A673 (cell line): Measurements from ENCODE around the gene FOXE3. TPM values are rescaled to one million over a fixed set of nuclear protein-coding genes. Genes with fewer than 3 reads are reported as not detected.

Source experiments
- BruUV-seq: library from RNA; stranded (reverse); fragments of 400-500 nt; replicated peaks from 2 replicates; lab custom pipeline; 2021; lab: Mats Ljungman, UMichigan
- CTCF ChIA-PET: fragments of 300-600 bp; sonication (Branson Sonifier 250); formaldehyde crosslinking; loops from one replicate; lab custom pipeline; 2022; ENCODE audit warnings: antibody characterized with exemption; lab: Charles Lee
- POLR2A ChIA-PET: fragments of 300-600 bp; sonication (Branson Sonifier 250); formaldehyde crosslinking; loops from one replicate; lab custom pipeline; 2022; ENCODE audit warnings: antibody characterized with exemption; ENCODE audit not compliant: low non-redundant PET; lab: Charles Lee
- DNase-seq: peaks from one replicate; pipeline ENCODE4 v3.0.0-alpha.2; 2015; ENCODE audit warnings: low spot score
- H3K27ac ChIP-seq: fragments of 200-600 bp; sonication (generic); 2 replicates; pipeline ENCODE4 v1.5.1; 2016; ENCODE audit warnings: mixed run types, low read depth, mild to moderate bottlenecking, mixed read lengths, antibody characterized with exemption, low read length; ENCODE audit not compliant: poor library complexity, severe bottlenecking
- H3K27me3 ChIP-seq: fragments of 200-600 bp; sonication (generic); replicated peaks from 2 replicates; pipeline ENCODE4 v1.6.1; 2017; ENCODE audit warnings: mixed run types, low read depth, mild to moderate bottlenecking, mixed read lengths, antibody characterized with exemption, low read length; ENCODE audit not compliant: insufficient read depth, poor library complexity
- H3K36me3 ChIP-seq: fragments of 200-600 bp; sonication (generic); 2 replicates; pipeline ENCODE4 v1.6.1; 2016; ENCODE audit warnings: mixed run types, mild to moderate bottlenecking, mixed read lengths, antibody characterized with exemption, low read length; ENCODE audit not compliant: insufficient read depth, poor library complexity, severe bottlenecking
- H3K4me1 ChIP-seq: fragments of 200-600 bp; sonication (generic); 2 replicates; pipeline ENCODE4 v1.6.1; 2017; ENCODE audit warnings: mixed run types, mild to moderate bottlenecking, mixed read lengths, antibody characterized with exemption, low read length; ENCODE audit not compliant: insufficient read depth, poor library complexity, severe bottlenecking
- H3K4me3 ChIP-seq: fragments of 200-600 bp; sonication (generic); 2 replicates; pipeline ENCODE4 v1.5.1; 2016; ENCODE audit warnings: low read depth, mixed run types, mild to moderate bottlenecking, mixed read lengths, low read length; ENCODE audit not compliant: poor library complexity, severe bottlenecking
- H3K9me3 ChIP-seq: fragments of 200-600 bp; sonication (generic); 2 replicates; pipeline ENCODE4 v1.6.1; 2016; ENCODE audit warnings: mixed run types, low read depth, mild to moderate bottlenecking, mixed read lengths, antibody characterized with exemption, low read length; ENCODE audit not compliant: poor library complexity, severe bottlenecking
- CTCF ChIP-seq: fragments of 300-800, 200-600 bp; sonication (generic); conservative IDR thresholded peaks from 2 replicates; pipeline ENCODE4 v1.5.1; 2017; ENCODE audit warnings: low read depth, mild to moderate bottlenecking, antibody characterized with exemption, low read length, moderate library complexity, mixed read lengths
- EZH2 ChIP-seq: fragments of 200-600 bp; sonication (generic); IDR thresholded peaks from 2 replicates; pipeline ENCODE4 v1.6.1; 2017; ENCODE audit warnings: borderline replicate concordance, low read depth, mild to moderate bottlenecking, mixed read lengths, antibody characterized with exemption, low read length; ENCODE audit not compliant: poor library complexity, severe bottlenecking
- intact Hi-C: fragments of 100-400 bp; cut with micrococcal nuclease; formaldehyde crosslinking; loops from one replicate; pipeline ENCODE4 v1.10.0; 2022; ENCODE audit not compliant: unreplicated experiment
- total RNA-seq: library from RNA; stranded (reverse); gene quantifications from 2 replicates; pipeline ENCODE4 v1.2.3, GENCODE V29; 2021

FOXE3 gene
- total RNA-seq, 1 experiment from 2014 or later, result not detected

- ChIA-PET POLR2A (no interaction called here), CTCF (no interaction called here)
- Histone ChIP-seq H3K27me3 (peaks cover 96% of the 10 kb centered on the region), H3K4me1 (no peaks in the 10 kb centered on the region), H3K4me3 (no peak overlapping the region), H3K27ac (no peak overlapping the region), H3K36me3 (no peaks in the 10 kb centered on the region), H3K9me3 (no peaks in the 10 kb centered on the region)
- intact Hi-C loops, result no loop called here
- no peak for DNase-seq
- BruUV-seq, result no TSS peak
- TF ChIP-seq EZH2 (no peak), CTCF (no peak)
Measured at GRCh38 chr1:47442842-47443529, 26.9 kb downstream of the FOXE3 start.

- Histone ChIP-seq H3K4me1 (no peaks in the 10 kb centered on the region), H3K27me3 (peaks cover 100% of the 10 kb centered on the region), H3K4me3 (no peak overlapping the region), H3K27ac (no peak overlapping the region), H3K36me3 (no peaks in the 10 kb centered on the region), H3K9me3 (no peaks in the 10 kb centered on the region)
- intact Hi-C loops, result no loop called here
- no TSS peak for BruUV-seq
- ChIA-PET POLR2A (no interaction called here), CTCF (no interaction called here)
- TF ChIP-seq EZH2, result no peak
- no peak for TF ChIP-seq CTCF
- DNase-seq, result no peak
Measured at GRCh38 chr1:47443530-47444296, 27.6 kb downstream of the FOXE3 start.

- BruUV-seq, result no TSS peak
- Histone ChIP-seq H3K27ac (no peak overlapping the region), H3K27me3 (peaks cover 100% of the 10 kb centered on the region), H3K4me1 (no peaks in the 10 kb centered on the region), H3K9me3 (no peaks in the 10 kb centered on the region), H3K36me3 (no peaks in the 10 kb centered on the region), H3K4me3 (no peak overlapping the region)
- intact Hi-C loops, result no loop called here
- DNase-seq, result no peak
- ChIA-PET POLR2A (no interaction called here), CTCF (no interaction called here)
- TF ChIP-seq EZH2 (no peak), CTCF (no peak)
Measured at GRCh38 chr1:47444297-47444561, 28.1 kb downstream of the FOXE3 start.
